ENCODE data around the gene ITGAX.

DNA sequence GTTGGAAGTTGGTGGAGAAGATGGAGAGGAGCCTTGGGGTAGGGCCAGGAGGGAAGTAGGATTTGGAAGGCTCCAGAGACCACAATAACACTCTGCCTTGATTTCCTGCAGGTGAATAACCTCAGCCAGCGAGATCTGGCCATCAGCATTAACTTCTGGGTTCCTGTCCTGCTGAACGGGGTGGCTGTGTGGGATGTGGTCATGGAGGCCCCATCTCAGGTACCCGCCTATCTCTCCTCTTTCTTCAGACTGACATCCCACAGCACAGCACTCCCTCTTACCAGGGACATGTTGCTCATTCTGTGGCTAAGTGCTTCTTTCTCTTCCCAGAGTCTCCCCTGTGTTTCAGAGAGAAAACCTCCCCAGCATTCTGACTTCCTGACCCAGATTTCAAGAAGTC is 68.3 kb downstream of the ITGAX start:
- TF ChIP-seq, protein P1, sequence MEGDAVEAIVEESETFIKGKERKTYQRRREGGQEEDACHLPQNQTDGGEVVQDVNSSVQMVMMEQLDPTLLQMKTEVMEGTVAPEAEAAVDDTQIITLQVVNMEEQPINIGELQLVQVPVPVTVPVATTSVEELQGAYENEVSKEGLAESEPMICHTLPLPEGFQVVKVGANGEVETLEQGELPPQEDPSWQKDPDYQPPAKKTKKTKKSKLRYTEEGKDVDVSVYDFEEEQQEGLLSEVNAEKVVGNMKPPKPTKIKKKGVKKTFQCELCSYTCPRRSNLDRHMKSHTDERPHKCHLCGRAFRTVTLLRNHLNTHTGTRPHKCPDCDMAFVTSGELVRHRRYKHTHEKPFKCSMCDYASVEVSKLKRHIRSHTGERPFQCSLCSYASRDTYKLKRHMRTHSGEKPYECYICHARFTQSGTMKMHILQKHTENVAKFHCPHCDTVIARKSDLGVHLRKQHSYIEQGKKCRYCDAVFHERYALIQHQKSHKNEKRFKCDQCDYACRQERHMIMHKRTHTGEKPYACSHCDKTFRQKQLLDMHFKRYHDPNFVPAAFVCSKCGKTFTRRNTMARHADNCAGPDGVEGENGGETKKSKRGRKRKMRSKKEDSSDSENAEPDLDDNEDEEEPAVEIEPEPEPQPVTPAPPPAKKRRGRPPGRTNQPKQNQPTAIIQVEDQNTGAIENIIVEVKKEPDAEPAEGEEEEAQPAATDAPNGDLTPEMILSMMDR (conservative IDR thresholded peaks at IDR 0.05; ENCODE audit: low read depth, low read length) = no peak
- no peak for TF ChIP-seq EZH2 (IDR thresholded peaks at IDR 0.05; ENCODE audit: low read length, unreplicated experiment)
- TF ChIP-seq EZH2phosphoT487 (IDR thresholded peaks at IDR 0.05; ENCODE audit: borderline replicate concordance, low read length) = no peak
